GM12878 (cell line): Measurements from ENCODE around the gene WIPF2. TPM values are rescaled to one million over a fixed set of nuclear protein-coding genes. Genes with fewer than 3 reads are reported as not detected.

Experiments
- EP300 ChIP-seq, 2 experiments: fragments of 150-350 bp in 1 of 2; IDR thresholded peaks; 2 replicates each; pipeline ENCODE4 v1.6.1; 2011 to 2012; ENCODE audit warnings: low read depth in 2 of 2, low read length in 2 of 2, borderline replicate concordance in 1 of 2, improper control_type of control experiment in 1 of 2, inconsistent platforms in 1 of 2; ENCODE audit not compliant: control insufficient read depth in 1 of 2
- EZH2 ChIP-seq: IDR thresholded peaks from 2 replicates; pipeline ENCODE4 v1.6.1; 2012; ENCODE audit warnings: low read depth, mild to moderate bottlenecking, control low read depth, inconsistent platforms, low read length, borderline replicate concordance; ENCODE audit not compliant: control insufficient read depth
- GATAD2B ChIP-seq: fragments of 450-650 bp; conservative IDR thresholded peaks from 2 replicates; pipeline ENCODE4 v1.6.1; 2017; ENCODE audit warnings: low read depth, mild to moderate bottlenecking, moderate library complexity
- HDAC6 ChIP-seq: fragments of 200-600 bp; sonication (generic); IDR thresholded peaks from one replicate; pipeline ENCODE4 v1.8.0; 2017; ENCODE audit warnings: antibody characterized with exemption; ENCODE audit not compliant: unreplicated experiment
- JUND ChIP-seq: IDR thresholded peaks from 2 replicates; pipeline ENCODE4 v1.6.1; 2012; ENCODE audit warnings: low read depth, mild to moderate bottlenecking, low read length, improper control_type of control experiment, moderate library complexity
- SUPT20H ChIP-seq: IDR thresholded peaks from 2 replicates; pipeline ENCODE4 v1.6.1; 2011; ENCODE audit warnings: low read depth, mild to moderate bottlenecking, low read length, moderate library complexity, borderline replicate concordance; ENCODE audit not compliant: control insufficient read depth
- TCF12 ChIP-seq: IDR thresholded peaks from 2 replicates; pipeline ENCODE4 v1.6.1; 2011; ENCODE audit warnings: low read depth, mild to moderate bottlenecking, low read length
- polyA plus RNA-seq, 11 experiments: library from polyadenylated mRNA; depleted of rRNA in 4 of 11; unstranded in 6 of 11; stranded (reverse) in 5 of 11; fragments of >200 nt; fragmentation: Nextera tagmentation in 4 of 11; fragmentation: Illumina TruSeq in 1 of 11; extraction: Ambion mirVana in 4 of 11; extraction: Trizol in 1 of 11; gene quantifications; 1 replicate in 1 of 11; 2 replicates in 10 of 11; pipeline versions ENCODE4 v1.2.1 to v1.2.3, GENCODE V29; 2011 to 2016; ENCODE audit warnings: inconsistent platforms in 2 of 11, missing spikeins in 2 of 11, low read depth in 1 of 11
- total RNA-seq, 4 experiments: library from RNA; depleted of rRNA in 3 of 4; stranded (reverse); fragments of >200 nt in 3 of 4; fragmentation: Illumina TruSeq in 1 of 4; extraction: Trizol in 1 of 4; gene quantifications; 2 replicates each; pipeline versions ENCODE4 v1.2.1 to v1.2.3, GENCODE V29; 2013 to 2021
- TF ChIP-seq, protein P1 (sequence below): IDR thresholded peaks from 2 replicates; pipeline ENCODE4 v1.6.1; 2011; ENCODE audit warnings: low read depth, mild to moderate bottlenecking, low read length, moderate library complexity, borderline replicate concordance; ENCODE audit errors: extremely low read depth

Gene WIPF2
- total and polyA plus RNA-seq, 10 of the 15 experiments (the other 5 are each of a cell fraction or from before 2014, with no cell fraction given) = 4.2 to 20.8 (median 7.1) TPM

DNA sequence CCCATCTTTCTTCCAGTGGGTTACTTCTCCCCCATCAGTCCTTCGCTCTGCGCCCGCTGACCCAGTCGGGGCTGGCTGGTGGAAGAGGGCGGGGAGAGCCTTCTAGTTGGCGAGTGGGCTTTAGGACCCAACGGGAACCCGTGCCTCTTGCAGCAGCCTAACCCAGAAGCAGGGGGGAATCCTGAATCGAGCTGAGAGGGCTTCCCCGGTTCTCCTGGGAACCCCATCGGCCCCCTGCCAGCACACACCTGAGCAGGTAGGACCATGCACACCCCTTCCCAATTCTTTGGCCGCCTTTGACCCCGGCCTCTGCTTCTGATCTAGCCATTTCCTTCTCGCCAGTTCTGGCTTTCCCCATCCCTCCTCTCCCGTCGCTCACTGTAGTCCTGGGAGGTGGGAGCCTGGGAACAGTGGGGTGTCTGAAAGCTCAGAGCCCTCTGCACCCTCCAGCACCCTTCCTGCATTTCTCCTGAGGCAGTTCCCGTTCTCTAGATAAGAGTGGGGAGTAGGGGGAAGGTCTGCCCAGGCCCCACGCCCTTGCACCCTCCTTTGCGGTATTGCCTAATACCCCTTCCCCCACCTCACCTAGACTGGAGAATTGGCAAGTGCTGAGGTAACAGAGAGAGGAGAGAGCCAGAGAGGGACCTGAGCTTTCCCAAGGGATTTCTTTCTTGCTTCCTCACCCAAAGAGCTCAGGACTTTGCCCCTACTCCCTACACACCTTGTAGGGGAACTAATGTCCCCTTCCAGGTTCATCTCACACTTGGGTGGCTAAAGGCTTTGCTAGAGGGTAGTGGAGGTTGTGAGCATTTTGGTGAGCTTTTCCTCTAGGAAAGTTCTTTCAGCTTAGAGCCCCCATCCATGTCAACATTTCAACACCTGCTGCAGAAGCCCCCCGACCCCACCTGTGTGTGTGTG, 90.2 kb downstream of the WIPF2 start, which contains the start of gene RARA (continued):
- no peak for TF ChIP-seq TCF12
- no peak for TF ChIP-seq JUND
- TF ChIP-seq SUPT20H = no peak
- TF ChIP-seq EZH2 = no peak
- no peak for TF ChIP-seq EP300 (IDR thresholded peaks at IDR 0.05; ENCODE audit: borderline replicate concordance in 1 of 2, control insufficient read depth in 1 of 2, low read depth in 2 of 2, low read length in 2 of 2)
- TF ChIP-seq HDAC6 = no peak
- TF ChIP-seq GATAD2B = no peak
- TF ChIP-seq, protein P1, sequence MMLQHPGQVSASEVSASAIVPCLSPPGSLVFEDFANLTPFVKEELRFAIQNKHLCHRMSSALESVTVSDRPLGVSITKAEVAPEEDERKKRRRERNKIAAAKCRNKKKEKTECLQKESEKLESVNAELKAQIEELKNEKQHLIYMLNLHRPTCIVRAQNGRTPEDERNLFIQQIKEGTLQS = no peak
- TF ChIP-seq, all 136 proteins: peak for 23
